ENCODE results near the gene CNTN2.

The CNTN2 gene

GRCh38 chr1:205072881-205073280 lies 29.9 kb downstream of the CNTN2 start:
- DNase-seq (ENCODE audit: low read depth in 2 of 2, low spot score in 1 of 2): no peak

- DNase-seq (ENCODE audit: low read depth in 2 of 2, low spot score in 1 of 2): no peak
Observed at GRCh38 chr1:205073511-205073910, 30.5 kb downstream of the CNTN2 start.

DNA sequence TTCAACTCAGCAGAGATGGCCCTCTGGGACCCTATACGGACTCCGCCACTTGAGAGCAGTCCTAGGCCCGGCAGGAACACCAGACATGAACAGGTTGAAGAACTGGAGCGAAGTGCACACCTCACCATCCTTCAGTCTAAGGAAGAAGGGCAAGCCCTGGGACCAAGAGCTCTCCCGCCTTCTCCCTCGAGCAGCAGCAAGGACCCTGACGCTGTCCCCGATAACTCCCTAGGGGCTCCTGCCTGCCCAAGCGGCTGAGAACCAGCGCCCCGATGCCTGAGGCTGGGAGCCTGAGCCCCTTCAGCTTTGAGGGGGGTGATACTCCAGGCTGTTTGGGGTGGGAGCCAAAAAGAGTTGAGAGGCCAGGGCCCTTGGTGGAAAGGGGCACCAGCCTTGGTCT lies 31.1 kb downstream of the CNTN2 start:
- no peak for DNase-seq (ENCODE audit: low read depth in 2 of 2, low spot score in 1 of 2)

DNA sequence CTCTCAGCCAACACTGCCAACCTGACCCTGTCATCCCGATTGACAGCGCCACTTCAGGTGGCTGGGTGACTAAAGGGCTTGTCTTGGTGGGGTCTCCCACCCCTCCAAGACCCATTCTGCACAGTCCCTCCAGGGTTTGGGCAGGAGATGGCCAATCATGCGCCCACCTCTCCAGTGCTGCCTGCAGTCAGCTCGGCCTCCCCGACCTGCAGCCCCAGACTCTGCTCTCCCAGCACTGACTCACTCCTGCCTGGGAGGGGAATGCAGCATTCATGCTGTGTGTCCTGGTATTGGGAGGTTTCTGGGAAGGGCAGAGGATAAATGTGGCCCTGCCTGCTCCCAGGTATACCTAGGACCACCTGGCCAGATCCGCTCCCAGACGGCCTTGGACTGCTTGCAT lies 31.5 kb downstream of the CNTN2 start:
- DNase-seq (ENCODE audit: low read depth in 2 of 2, low spot score in 1 of 2): no peak

- no peak for DNase-seq (ENCODE audit: low read depth in 2 of 2, low spot score in 1 of 2)
Observed at GRCh38 chr1:205075642-205076155, 32.7 kb downstream of the CNTN2 start.

GRCh38 chr1:205076245-205076761 lies 33.3 kb downstream of the CNTN2 start:
- no peak for DNase-seq (ENCODE audit: low read depth in 2 of 2, low spot score in 1 of 2)

DNA sequence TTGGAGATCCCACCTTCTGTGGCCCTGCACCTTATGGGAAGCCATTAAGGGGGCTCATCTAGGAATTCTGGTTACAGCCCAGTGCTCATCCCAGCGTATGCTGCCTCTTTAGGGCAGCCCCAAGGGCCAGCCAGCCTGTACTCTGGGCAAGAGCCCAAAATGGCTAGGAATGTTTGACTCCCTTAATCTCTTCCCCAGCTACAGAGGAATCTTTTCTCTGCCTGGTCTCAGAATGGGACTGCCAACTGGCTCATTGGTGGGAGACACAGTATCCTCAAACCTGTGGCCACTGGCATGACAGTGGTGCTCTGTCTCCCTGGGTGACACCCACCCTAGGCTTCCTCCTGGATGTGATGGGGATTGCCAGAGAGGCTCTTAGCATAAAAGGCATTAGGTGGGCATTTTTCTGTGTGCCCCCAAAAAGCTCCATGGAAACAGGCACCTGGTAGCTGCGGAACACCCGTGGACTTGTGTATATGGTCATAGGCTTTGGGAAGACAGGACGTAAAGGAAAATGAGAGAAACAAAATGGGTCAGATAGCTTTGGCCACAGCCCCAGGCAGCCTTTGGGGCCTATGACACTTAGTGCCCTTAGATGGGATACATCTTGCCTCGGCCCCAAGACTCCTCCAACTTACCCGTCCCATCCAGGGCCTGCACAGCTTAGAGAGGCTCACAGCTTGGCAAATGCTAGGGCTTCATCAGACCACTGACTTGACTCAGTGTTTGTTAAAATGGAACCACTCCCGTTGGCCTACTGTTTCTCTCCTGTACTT lies 34.3 kb downstream of the CNTN2 start:
- DNase-seq (ENCODE audit: low read depth in 2 of 2, low spot score in 1 of 2): no peak

DNA sequence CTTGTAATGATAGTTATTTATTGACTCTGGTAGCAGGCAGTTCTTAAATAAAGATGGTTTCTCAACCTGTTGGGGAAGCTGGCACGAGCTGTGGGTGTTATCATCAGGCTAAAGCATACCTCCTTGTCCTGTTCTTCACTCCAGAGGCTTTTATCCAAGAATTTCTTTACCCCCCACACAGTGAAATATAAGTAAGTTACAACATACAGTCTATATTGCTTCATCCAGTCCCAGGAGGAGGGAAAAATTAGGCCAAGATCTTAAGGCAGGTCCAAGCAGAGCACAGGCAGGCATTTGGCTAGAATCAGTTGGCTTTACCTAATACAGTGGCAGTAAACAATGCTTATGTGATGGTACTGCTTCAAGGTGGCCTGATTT lies 34.9 kb downstream of the CNTN2 start:
- no peak for DNase-seq (ENCODE audit: low read depth in 2 of 2, low spot score in 1 of 2)

DNA sequence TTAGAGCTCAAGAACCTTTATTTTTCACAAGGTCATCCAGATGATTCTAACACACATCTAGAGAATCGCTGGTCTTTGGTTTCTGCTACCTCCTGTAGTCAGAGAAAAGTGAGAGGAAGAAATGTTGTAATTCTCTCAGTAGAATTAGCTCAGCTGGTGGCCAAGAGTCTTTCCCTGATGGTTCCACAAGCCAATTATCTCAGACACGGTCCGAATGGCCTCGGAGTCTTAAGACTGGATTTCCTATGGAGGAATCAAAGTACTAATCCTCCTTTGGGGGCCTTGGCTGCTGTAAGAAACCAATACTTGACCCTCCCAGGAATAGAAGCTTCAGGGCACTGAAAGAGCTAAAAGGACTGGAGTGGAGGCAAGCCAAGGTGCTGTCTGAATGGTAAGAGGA lies 39.4 kb downstream of the CNTN2 start:
- DNase-seq (ENCODE audit: low read depth in 2 of 2, low spot score in 1 of 2): no peak

- DNase-seq (ENCODE audit: low read depth in 2 of 2, low spot score in 1 of 2): no peak
Observed at GRCh38 chr1:205084360-205084759, 41.3 kb downstream of the CNTN2 start, which contains the start of gene TMEM81. TMEM81 (minus strand) TSS chr1:205084460; CDS start chr1:205084320, 140 bp downstream.

- no peak for DNase-seq (ENCODE audit: low read depth in 2 of 2, low spot score in 1 of 2)
Observed at GRCh38 chr1:205088341-205088740, 45.3 kb downstream of the CNTN2 start.

DNA sequence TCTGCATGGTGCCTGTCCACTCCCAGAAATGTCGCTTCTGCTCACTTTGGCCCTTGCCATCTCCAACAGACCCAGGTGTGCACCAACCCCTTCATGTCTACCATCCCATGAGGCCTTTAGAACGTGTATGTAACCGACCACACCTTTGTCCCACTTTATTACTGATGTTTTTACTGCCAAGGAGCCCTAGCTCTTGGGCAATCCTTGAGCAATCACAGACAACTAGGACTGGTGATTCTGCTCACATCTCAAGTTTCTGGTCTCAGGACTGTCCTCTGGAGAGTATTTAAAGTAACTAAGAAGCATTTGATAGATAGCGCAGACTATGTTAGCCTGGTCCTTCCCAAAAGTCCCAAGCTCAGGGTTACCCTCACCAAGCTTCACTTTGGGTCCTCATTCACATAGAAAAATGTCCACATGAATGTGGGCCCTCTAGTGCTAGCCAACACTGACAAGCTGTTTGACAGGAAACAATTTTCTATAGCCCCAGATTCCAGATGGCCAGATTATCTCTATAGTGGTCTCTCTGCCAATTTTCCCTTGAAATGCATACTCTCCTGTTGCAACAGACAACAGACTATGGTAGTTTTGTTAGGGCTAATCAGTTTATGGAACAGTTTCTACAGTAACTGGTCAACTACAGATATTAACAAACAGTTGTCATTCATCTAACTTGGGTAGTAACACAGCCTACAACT lies 48.2 kb downstream of the CNTN2 start:
- DNase-seq (ENCODE audit: low read depth in 2 of 2, low spot score in 1 of 2): no peak

GRCh38 chr1:205095422-205095821 lies 52.4 kb downstream of the CNTN2 start:
- no peak for DNase-seq (ENCODE audit: low read depth in 2 of 2, low spot score in 1 of 2)

DNA sequence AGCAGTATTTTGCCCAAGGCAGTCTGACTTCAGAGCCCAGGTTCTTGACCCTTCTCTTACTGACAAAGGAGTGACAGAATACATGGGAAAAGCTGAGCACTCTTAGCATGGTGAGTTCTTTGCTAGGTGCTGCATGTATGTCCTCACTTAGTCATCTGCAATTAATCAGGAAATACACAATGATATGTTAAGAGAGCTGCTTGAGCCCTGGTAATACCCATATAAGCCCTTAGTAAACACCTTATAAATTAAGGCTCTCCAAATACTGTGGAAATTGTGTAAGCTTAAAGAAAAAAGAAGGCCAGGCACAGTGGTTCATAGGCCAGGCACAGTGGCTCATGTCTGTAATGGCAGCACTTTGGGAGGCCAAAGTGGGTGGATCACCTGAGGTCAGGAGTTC lies 55.2 kb downstream of the CNTN2 start:
- no peak for DNase-seq (ENCODE audit: low read depth in 2 of 2, low spot score in 1 of 2)

DNA sequence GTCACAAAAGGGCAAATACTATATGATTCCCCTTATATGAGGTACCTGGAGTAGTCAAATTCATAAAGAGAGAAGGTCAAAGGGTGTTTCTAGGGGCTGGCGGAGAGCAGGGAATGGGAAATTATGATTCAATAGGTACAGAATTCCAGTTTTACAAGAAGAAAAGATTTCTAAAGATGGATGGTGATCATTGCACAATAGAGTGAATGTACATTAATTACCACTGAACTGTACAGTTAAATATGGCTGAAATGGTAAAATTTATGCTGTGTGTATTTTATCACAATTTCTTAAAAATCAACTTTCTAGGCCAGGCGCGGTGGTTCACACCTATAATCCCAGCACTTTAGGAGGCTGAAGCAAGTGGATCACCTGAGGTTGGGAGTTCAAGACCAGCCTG lies 59.4 kb downstream of the CNTN2 start:
- no peak for DNase-seq (ENCODE audit: low read depth in 2 of 2, low spot score in 1 of 2)

DNA sequence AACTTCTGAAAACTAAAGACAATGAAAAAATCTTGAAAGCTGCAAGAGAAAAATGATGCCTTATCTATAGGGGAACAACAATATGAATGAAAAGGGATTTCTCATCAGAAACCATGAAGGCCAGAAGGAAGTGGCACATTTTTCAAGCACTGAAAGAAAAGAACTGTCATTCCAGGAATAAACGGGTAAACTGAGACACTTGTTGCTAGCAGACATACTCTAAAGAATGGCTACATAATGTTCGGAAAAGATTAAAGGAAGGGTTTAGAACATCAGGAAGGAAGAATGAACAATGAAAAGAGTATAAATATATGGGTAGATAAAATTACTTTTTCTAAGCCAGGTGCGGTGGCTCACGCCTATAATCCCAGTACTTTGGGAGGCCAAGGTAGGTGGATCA lies 64.3 kb downstream of the CNTN2 start:
- no peak for DNase-seq (ENCODE audit: low read depth in 2 of 2, low spot score in 1 of 2)

- DNase-seq (ENCODE audit: low read depth in 2 of 2, low spot score in 1 of 2): no peak
Observed at GRCh38 chr1:205108464-205108863, 65.5 kb downstream of the CNTN2 start.

DNA sequence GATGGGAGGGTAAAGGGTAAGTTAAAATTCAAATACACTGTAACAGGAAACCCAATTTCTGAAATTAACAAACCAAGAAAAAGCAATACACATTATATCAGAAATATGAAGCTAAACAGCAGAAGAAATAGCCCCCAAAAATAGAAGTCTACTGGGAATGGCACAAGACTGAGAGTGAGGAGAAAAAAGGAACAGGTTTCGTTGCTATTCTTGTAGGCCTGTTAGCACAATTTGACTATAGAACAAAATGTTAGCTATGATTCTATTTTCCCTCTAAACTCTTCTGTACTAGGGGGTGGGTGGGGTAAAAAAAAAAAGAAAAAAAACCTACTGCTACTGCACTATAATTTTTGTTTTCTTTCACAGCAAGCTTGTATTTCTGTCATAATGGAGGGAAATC lies 66.3 kb downstream of the CNTN2 start:
- DNase-seq (ENCODE audit: low read depth in 2 of 2, low spot score in 1 of 2): no peak

- no peak for DNase-seq (ENCODE audit: low read depth in 2 of 2, low spot score in 1 of 2)
Observed at GRCh38 chr1:205109711-205110110, 66.7 kb downstream of the CNTN2 start.

GRCh38 chr1:205111354-205111753 lies 68.3 kb downstream of the CNTN2 start:
- DNase-seq (ENCODE audit: low read depth in 2 of 2, low spot score in 1 of 2): no peak

- no peak for DNase-seq (ENCODE audit: low read depth in 2 of 2, low spot score in 1 of 2)
Observed at GRCh38 chr1:205118752-205119151, 75.7 kb downstream of the CNTN2 start.

Data from stimulated activated CD8-positive, alpha-beta memory T cell treated with anti-CD3 and anti-CD28 coated beads, Interleukin-4, amount 100 ng/mL, for 1 hour (primary cell).